Measurements from ENCODE around the gene FAM83G. TPM values are rescaled to one million over a fixed set of nuclear protein-coding genes. Genes with fewer than 3 reads are reported as not detected.

Gene FAM83G
- total RNA-seq, 1 experiment from 2014 or later = 38.7 TPM

DNA sequence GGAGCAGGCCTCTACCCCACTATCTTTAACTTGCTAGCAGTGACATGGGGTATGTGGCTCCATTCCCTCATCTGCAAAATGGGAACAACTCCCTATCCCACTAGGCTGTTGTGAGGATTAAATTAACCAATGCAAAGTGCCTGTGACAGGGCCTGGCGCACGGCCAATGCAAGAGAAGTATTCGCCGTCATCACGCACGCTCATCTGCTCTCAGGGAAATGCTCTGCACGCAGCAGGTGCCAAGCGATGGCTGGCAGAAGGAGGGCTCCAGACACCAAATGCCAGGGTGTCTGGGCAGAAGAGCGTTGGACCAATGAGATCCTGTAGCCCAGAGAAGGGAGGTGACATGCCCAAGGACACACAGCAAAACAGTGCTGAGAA, 17.3 kb downstream of the FAM83G start:
- no peak overlapping the region for H2AFZ ChIP-seq (ENCODE audit: low read length)
- H3K23ac ChIP-seq (ENCODE audit: insufficient read length, low read depth, low read length) = no peak overlapping the region
- Mint-ChIP-seq H3K27ac (no peak overlapping the region; a peak in 1 of 7 replicates), H3K9me3 (no peaks in the 10 kb centered on the region), H3K4me1 (peaks cover 2% of the 10 kb centered on the region in 2 experiments; a peak in 3 of 4 replicates), H3K27me3 (ENCODE audit: low read depth) (no peaks in the 10 kb centered on the region), H3K36me3 (ENCODE audit: insufficient read depth in 1 of 3, low read depth in 3 of 3) (peaks cover 7 to 36% (median 30%) of the 10 kb centered on the region in 3 experiments; a peak in 6 of 7 replicates), H3K4me3 (no peak overlapping the region)
- H4K8ac ChIP-seq (replicated peaks; ENCODE audit: insufficient read length, low read depth, low read length) = no peak overlapping the region
- H3K9me3 ChIP-seq (ENCODE audit: control insufficient read depth, low read depth, low read length) = no peaks in the 10 kb centered on the region
- H3K18ac ChIP-seq (ENCODE audit: insufficient read length, low read depth, low read length) = no peak overlapping the region
- H2AK5ac ChIP-seq (ENCODE audit: insufficient read length, low read length) = no peak overlapping the region
- no peak overlapping the region for H4K5ac ChIP-seq (ENCODE audit: insufficient read length, low read depth, low read length)
- no peaks in the 10 kb centered on the region for H3K79me1 ChIP-seq (ENCODE audit: insufficient read depth, low read depth, low read length, poor library complexity, severe bottlenecking)
- no peaks in the 10 kb centered on the region for H3K4me1 ChIP-seq (ENCODE audit: insufficient read depth, low read length)
- TF ChIP-seq CTCF (conservative IDR thresholded peaks at IDR 0.05) = no peak
- H2BK5ac ChIP-seq (ENCODE audit: insufficient read length, low read length) = no peak overlapping the region
- H4K91ac ChIP-seq (ENCODE audit: insufficient read length, low read depth, low read length) = no peak overlapping the region
- no peak overlapping the region for H3K56ac ChIP-seq (ENCODE audit: insufficient read length, low read depth, low read length)
- H3K23me2 ChIP-seq (ENCODE audit: insufficient read length, low read depth, low read length, poor library complexity, severe bottlenecking) = no peaks in the 10 kb centered on the region
- H2BK12ac ChIP-seq (ENCODE audit: insufficient read length, low read depth, low read length) = no peak overlapping the region
- H2BK120ac ChIP-seq (ENCODE audit: low read depth, low read length, poor library complexity, severe bottlenecking) = no peak overlapping the region
- no peak overlapping the region for H3T11ph ChIP-seq (ENCODE audit: low read length)
- DNase-seq = no peak
- H2BK20ac ChIP-seq (ENCODE audit: low read depth, low read length, poor library complexity, severe bottlenecking) = no peak overlapping the region
- H2BK15ac ChIP-seq (ENCODE audit: low read depth, low read length) = no peak overlapping the region
- no peak overlapping the region for H3K4ac ChIP-seq (ENCODE audit: low read depth, low read length)
- no peaks in the 10 kb centered on the region for H4K20me1 ChIP-seq (ENCODE audit: control insufficient read depth, insufficient read depth, insufficient read length)
- H3K27me3 ChIP-seq (ENCODE audit: insufficient read depth, low read length) = no peaks in the 10 kb centered on the region
- H3K9ac ChIP-seq (ENCODE audit: extremely low read depth, insufficient read length, low read length) = no peak overlapping the region
- WGBS (ENCODE audit: extremely low coverage, insufficient read length, low lambda C conversion rate) = no CpG with 5 or more reads among the region's 9 CpGs
- H3K79me2 ChIP-seq (ENCODE audit: insufficient read depth, low read length) = no peaks in the 10 kb centered on the region
- H3K14ac ChIP-seq (ENCODE audit: insufficient read depth, low read length) = no peak overlapping the region
- H3K4me2 ChIP-seq (ENCODE audit: insufficient read depth, insufficient read length, low read length) = no peak overlapping the region
- no peak overlapping the region for H3K27ac ChIP-seq (ENCODE audit: insufficient read length, low read depth, low read length)
